HepG2 (cell line): Measurements from ENCODE around the gene TUBB. TPM values are rescaled to one million over a fixed set of nuclear protein-coding genes. Genes with fewer than 3 reads are reported as not detected.
A peak's percentile ranks its signal among the peaks of the same experiment; 100 is the strongest.

Source experiments
- BRCA1 ChIP-seq: sonication (generic); formaldehyde crosslinking; IDR thresholded peaks from 2 replicates; pipeline ENCODE4 v1.4.0; 2020; ENCODE audit warnings: missing genetic modification reagents
- DMAP1 ChIP-seq: IDR thresholded peaks from 2 replicates; pipeline ENCODE4 v1.6.1; 2016
- FOXK2 ChIP-seq: fragments of 450-650 bp; IDR thresholded peaks from 2 replicates; pipeline ENCODE4 v1.6.1; 2016
- FOXM1 ChIP-seq: sonication (generic); formaldehyde crosslinking; IDR thresholded peaks from 2 replicates; pipeline ENCODE4 v1.5.0; 2020; ENCODE audit warnings: missing genetic modification reagents
- HMGA1 ChIP-seq: sonication (generic); formaldehyde crosslinking; conservative IDR thresholded peaks from 2 replicates; pipeline ENCODE4 v1.4.0; 2020; ENCODE audit warnings: missing genetic modification reagents
- HOXA7 ChIP-seq: sonication (generic); formaldehyde crosslinking; IDR thresholded peaks from 2 replicates; pipeline ENCODE4 v1.8.1; 2022; ENCODE audit warnings: mild to moderate bottlenecking, missing genetic modification reagents, moderate library complexity
- ISL2 ChIP-seq: sonication (generic); formaldehyde crosslinking; IDR thresholded peaks from 2 replicates; pipeline ENCODE4 v1.5.0; 2020; ENCODE audit warnings: missing genetic modification reagents
- KAT7 ChIP-seq: IDR thresholded peaks from 2 replicates; pipeline ENCODE4 v1.6.1; 2018; ENCODE audit warnings: borderline replicate concordance, missing compliant biosample characterization
- KMT2A ChIP-seq: sonication (generic); formaldehyde crosslinking; IDR thresholded peaks from 2 replicates; pipeline ENCODE4 v1.4.0; 2020; ENCODE audit warnings: missing genetic modification reagents
- MIXL1 ChIP-seq: IDR thresholded peaks from 2 replicates; pipeline ENCODE4 v1.6.1; 2016
- NFE2L1 ChIP-seq: sonication (generic); formaldehyde crosslinking; IDR thresholded peaks from 2 replicates; pipeline ENCODE4 v1.4.0; 2020; ENCODE audit warnings: missing genetic modification reagents, mild to moderate bottlenecking, borderline replicate concordance
- NR3C1 ChIP-seq: sonication (generic); formaldehyde crosslinking; IDR thresholded peaks from 2 replicates; pipeline ENCODE4 v1.4.0; 2020; ENCODE audit warnings: missing genetic modification reagents
- PAWR ChIP-seq: sonication (generic); formaldehyde crosslinking; IDR thresholded peaks from 2 replicates; pipeline ENCODE4 v1.4.0; 2020; ENCODE audit warnings: missing genetic modification reagents, mild to moderate bottlenecking, borderline replicate concordance
- RFXAP ChIP-seq: sonication (generic); formaldehyde crosslinking; IDR thresholded peaks from 2 replicates; pipeline ENCODE4 v1.4.0; 2020; ENCODE audit warnings: missing genetic modification reagents, borderline replicate concordance
- ZC3H4 ChIP-seq: sonication (generic); formaldehyde crosslinking; IDR thresholded peaks from 2 replicates; pipeline ENCODE4 v1.4.0; 2020; ENCODE audit warnings: missing genetic modification reagents, borderline replicate concordance
- ZFP36L2 ChIP-seq: sonication (generic); formaldehyde crosslinking; IDR thresholded peaks from 2 replicates; pipeline ENCODE4 v1.4.0; 2020; ENCODE audit warnings: missing genetic modification reagents
- ZMYM3 ChIP-seq: sonication (generic); formaldehyde crosslinking; IDR thresholded peaks from 2 replicates; pipeline ENCODE4 v1.5.1; 2020; ENCODE audit warnings: mild to moderate bottlenecking, missing genetic modification reagents
- ZNF205 ChIP-seq: IDR thresholded peaks from 2 replicates; pipeline ENCODE4 v1.6.1; 2018; ENCODE audit warnings: missing biosample characterization, missing genetic modification reagents
- ZNF552 ChIP-seq: sonication (generic); formaldehyde crosslinking; IDR thresholded peaks from 2 replicates; pipeline ENCODE4 v1.9.0; 2022; ENCODE audit warnings: missing genetic modification reagents, mild to moderate bottlenecking, borderline replicate concordance
- ZNF607 ChIP-seq: sonication (generic); formaldehyde crosslinking; IDR thresholded peaks from 2 replicates; pipeline ENCODE4 v1.5.1; 2020; ENCODE audit warnings: missing genetic modification reagents, mild to moderate bottlenecking, borderline replicate concordance
- ZNF790 ChIP-seq: sonication (generic); formaldehyde crosslinking; IDR thresholded peaks from 2 replicates; pipeline ENCODE4 v1.8.0; 2022; ENCODE audit warnings: missing genetic modification reagents, mild to moderate bottlenecking, borderline replicate concordance
- ZSCAN9 ChIP-seq: IDR thresholded peaks from 2 replicates; pipeline ENCODE4 v1.6.1; 2016; ENCODE audit warnings: borderline replicate concordance
- polyA plus RNA-seq, 8 experiments: library from polyadenylated mRNA; depleted of rRNA in 3 of 8; stranded (reverse) in 7 of 8; unstranded in 1 of 8; fragments of >200 nt; fragmentation: Illumina TruSeq in 4 of 8; extraction: Trizol in 4 of 8; gene quantifications; 2 replicates each; pipeline versions ENCODE4 v1.2.1 to v1.2.3, GENCODE V29; 2011 to 2016; ENCODE audit warnings: low read depth in 4 of 8, missing spikeins in 1 of 8, mixed read lengths in 1 of 8; ENCODE audit not compliant: insufficient read depth in 1 of 8
- total RNA-seq, 5 experiments: library from RNA; depleted of rRNA; stranded (reverse); fragments of >200 nt; fragmentation: Illumina TruSeq; extraction: Trizol; gene quantifications; 2 replicates each; pipeline ENCODE4 v1.2.3, GENCODE V29; 2016; ENCODE audit warnings: low read depth in 1 of 5
- TF ChIP-seq, protein P1 (sequence below): sonication (generic); formaldehyde crosslinking; IDR thresholded peaks from 2 replicates; pipeline ENCODE4 v1.8.1; 2023; ENCODE audit warnings: mild to moderate bottlenecking, moderate library complexity, missing genetic modification reagents
- TF ChIP-seq, protein P2 (sequence below): sonication (generic); formaldehyde crosslinking; IDR thresholded peaks from 2 replicates; pipeline ENCODE4 v1.4.0; 2020; ENCODE audit warnings: missing genetic modification reagents
- TF ChIP-seq, protein P3 (sequence below): sonication (generic); formaldehyde crosslinking; conservative IDR thresholded peaks from 2 replicates; pipeline ENCODE4 v1.4.0; 2020; ENCODE audit warnings: missing genetic modification reagents
- TF ChIP-seq, protein P4 (sequence below): sonication (generic); formaldehyde crosslinking; IDR thresholded peaks from 2 replicates; pipeline ENCODE4 v1.8.1; 2023; ENCODE audit warnings: missing genetic modification reagents, mild to moderate bottlenecking, borderline replicate concordance

Gene TUBB
- total and polyA plus RNA-seq, 2 of the 13 experiments (the other 11 are each of a cell fraction or from before 2014, with no cell fraction given), result 911 to 1,163 TPM

DNA sequence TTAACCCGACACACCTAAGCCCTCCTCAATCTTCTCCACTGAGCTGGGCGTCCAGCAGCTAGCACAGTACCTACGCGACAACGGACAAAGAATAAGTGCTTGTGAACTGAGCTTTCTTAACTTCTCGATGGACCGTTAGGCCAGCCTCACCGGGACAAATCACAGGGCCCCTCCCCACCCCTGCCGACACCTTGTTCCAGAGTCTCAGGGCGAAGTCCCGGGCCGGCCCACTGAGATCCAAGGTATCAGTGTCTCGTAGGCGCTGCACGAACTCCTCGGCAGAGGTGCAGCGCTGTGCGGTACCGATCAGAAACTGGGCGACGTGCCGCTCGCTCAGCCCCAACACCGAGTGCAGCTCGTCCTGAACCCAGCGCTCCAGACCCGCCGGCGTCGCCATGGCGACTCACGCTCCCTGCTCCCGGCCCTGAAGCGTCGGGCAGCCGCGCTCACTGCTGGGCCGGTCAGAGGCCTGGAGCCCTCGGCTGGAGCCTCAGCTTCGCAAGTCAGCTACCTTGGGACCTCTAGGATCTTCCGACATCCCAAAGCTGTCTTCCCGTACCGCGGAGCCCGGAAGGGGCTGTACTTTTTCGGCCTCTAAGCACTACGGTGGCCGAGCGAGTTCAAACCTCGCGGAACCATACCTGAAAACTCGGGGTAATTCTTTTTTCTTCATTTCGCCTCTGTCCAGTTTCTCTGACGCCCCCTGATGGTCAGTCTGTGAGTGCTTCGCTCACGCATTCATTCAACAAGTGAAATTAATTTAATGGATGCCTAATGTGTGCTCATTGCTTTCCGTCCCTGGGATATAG, 47.5 kb upstream of the TUBB start, which contains the start of gene DHX16 (continued):
- TF ChIP-seq, protein P1, sequence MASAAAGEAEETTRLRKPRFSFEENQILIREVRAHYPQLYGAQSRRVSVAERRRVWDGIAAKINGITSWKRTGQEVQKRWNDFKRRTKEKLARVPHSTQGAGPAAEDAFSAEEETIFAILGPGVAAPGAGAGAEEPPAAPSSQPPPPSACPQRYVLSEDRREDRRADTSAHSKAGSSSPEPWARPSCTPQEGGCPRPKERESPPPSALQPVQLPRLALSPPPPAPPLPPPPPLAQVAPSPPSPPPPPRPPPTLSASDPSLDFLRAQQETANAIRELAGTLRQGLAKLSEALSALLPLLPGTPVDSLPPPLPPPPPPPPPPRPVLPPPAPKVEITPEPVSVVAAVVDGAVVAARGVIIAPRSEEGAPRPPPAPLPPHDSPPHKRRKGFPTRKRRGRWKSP (CRISPR knock-in tag), result no peak; the same call in none of the 2 replicates
- TF ChIP-seq ZNF790 (CRISPR knock-in tag), result no peak
- peak; percentile 89 for TF ChIP-seq ISL2
- TF ChIP-seq ZSCAN9 (CRISPR knock-in tag), result 0 out of 2 replicates have a peak, but pooled peaks have one; percentile 67
- peak; percentile 55 for TF ChIP-seq ZNF607 (CRISPR knock-in tag)
- peak; percentile 81; the same call in 1 of the 2 replicates for TF ChIP-seq RFXAP (CRISPR knock-in tag)
- TF ChIP-seq HOXA7, result no peak
- TF ChIP-seq, protein P2, sequence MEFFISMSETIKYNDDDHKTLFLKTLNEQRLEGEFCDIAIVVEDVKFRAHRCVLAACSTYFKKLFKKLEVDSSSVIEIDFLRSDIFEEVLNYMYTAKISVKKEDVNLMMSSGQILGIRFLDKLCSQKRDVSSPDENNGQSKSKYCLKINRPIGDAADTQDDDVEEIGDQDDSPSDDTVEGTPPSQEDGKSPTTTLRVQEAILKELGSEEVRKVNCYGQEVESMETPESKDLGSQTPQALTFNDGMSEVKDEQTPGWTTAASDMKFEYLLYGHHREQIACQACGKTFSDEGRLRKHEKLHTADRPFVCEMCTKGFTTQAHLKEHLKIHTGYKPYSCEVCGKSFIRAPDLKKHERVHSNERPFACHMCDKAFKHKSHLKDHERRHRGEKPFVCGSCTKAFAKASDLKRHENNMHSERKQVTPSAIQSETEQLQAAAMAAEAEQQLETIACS (CRISPR knock-in tag), result no peak
- TF ChIP-seq, protein P3, sequence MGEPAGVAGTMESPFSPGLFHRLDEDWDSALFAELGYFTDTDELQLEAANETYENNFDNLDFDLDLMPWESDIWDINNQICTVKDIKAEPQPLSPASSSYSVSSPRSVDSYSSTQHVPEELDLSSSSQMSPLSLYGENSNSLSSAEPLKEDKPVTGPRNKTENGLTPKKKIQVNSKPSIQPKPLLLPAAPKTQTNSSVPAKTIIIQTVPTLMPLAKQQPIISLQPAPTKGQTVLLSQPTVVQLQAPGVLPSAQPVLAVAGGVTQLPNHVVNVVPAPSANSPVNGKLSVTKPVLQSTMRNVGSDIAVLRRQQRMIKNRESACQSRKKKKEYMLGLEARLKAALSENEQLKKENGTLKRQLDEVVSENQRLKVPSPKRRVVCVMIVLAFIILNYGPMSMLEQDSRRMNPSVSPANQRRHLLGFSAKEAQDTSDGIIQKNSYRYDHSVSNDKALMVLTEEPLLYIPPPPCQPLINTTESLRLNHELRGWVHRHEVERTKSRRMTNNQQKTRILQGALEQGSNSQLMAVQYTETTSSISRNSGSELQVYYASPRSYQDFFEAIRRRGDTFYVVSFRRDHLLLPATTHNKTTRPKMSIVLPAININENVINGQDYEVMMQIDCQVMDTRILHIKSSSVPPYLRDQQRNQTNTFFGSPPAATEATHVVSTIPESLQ (CRISPR knock-in tag), result no peak
- TF ChIP-seq ZFP36L2 (CRISPR knock-in tag), result no peak
- TF ChIP-seq HMGA1 (CRISPR knock-in tag), result no peak
- no peak; the same call in 1 of the 2 replicates for TF ChIP-seq ZNF552 (CRISPR knock-in tag)
- no peak for TF ChIP-seq FOXM1 (CRISPR knock-in tag)
- TF ChIP-seq BRCA1, result no peak
- peak; percentile 95 for TF ChIP-seq MIXL1
- peak; percentile 82 for TF ChIP-seq ZMYM3
- TF ChIP-seq KAT7 (CRISPR knock-in tag), result peak; percentile 85; the same call in 1 of the 2 replicates
- no peak for TF ChIP-seq PAWR
- no peak for TF ChIP-seq ZC3H4 (CRISPR knock-in tag)
- TF ChIP-seq, protein P4, sequence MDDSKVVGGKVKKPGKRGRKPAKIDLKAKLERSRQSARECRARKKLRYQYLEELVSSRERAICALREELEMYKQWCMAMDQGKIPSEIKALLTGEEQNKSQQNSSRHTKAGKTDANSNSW (CRISPR knock-in tag), result 0 out of 2 replicates have a peak, but pooled peaks have one; percentile 61
- TF ChIP-seq KMT2A (CRISPR knock-in tag), result peak; percentile 94; the same call in 1 of the 2 replicates
- TF ChIP-seq NR3C1 (CRISPR knock-in tag), result no peak
- TF ChIP-seq DMAP1 (CRISPR knock-in tag), result peak; percentile 83
- 0 out of 2 replicates have a peak, but pooled peaks have one; percentile 62 for TF ChIP-seq NFE2L1 (CRISPR knock-in tag)
- TF ChIP-seq FOXK2, result no peak; the same call in 1 of the 2 replicates
- peak; percentile 66; the same call in 1 of the 2 replicates for TF ChIP-seq ZNF205
